ENCODE data around the gene CTNND2. TPM values are rescaled to one million over a fixed set of nuclear protein-coding genes. Genes with fewer than 3 reads are reported as not detected.

The CTNND2 gene
- total RNA-seq, 3 donors from 2014 or later (not counting 1 experiment from before 2014, with no cell fraction given): not detected

DNA sequence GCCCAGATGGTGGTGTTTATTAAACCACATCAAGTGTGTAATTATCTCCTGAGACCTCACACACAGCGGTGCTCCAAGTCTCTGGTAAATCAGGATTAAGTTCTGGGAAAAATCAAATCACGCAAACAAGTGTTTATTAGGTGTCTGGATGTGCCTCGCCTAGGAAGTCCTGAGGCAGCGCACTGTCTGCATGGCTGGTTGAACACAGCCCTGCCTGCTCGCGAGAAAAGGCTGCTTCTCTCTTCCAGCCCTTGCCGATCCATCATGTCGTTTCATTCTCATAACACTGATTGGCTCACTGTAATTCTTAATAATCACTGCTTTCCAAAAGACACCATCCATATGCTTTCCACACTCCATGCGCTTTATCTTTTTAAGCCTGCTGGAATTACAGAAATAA, 913.6 kb downstream of the CTNND2 start:
- DNase-seq (no peak), ATAC-seq (no peak)
- Mint-ChIP-seq H3K9me3 (no peaks in the 10 kb centered on the region), H3K4me3 (no peak overlapping the region), H3K4me1 (peaks cover 11 to 16% of the 10 kb centered on the region in 2 donors), H3K27ac (no peak overlapping the region), H3K27me3 (ENCODE audit: low read depth in 2 of 2) (peaks cover 19 to 23% of the 10 kb centered on the region in 2 donors), H3K36me3 (no peaks in the 10 kb centered on the region)
- peaks cover 2% of the 10 kb centered on the region for H3K27me3 ChIP-seq (ENCODE audit: control insufficient read depth, insufficient read depth, low read length)
- 94% methylated on average over 9 of the region's 9 CpGs for WGBS (ENCODE audit: insufficient coverage)
- peaks cover 7% of the 10 kb centered on the region for H3K4me1 ChIP-seq (ENCODE audit: control insufficient read depth, insufficient read depth, low read length)
- TF ChIP-seq, protein P1, sequence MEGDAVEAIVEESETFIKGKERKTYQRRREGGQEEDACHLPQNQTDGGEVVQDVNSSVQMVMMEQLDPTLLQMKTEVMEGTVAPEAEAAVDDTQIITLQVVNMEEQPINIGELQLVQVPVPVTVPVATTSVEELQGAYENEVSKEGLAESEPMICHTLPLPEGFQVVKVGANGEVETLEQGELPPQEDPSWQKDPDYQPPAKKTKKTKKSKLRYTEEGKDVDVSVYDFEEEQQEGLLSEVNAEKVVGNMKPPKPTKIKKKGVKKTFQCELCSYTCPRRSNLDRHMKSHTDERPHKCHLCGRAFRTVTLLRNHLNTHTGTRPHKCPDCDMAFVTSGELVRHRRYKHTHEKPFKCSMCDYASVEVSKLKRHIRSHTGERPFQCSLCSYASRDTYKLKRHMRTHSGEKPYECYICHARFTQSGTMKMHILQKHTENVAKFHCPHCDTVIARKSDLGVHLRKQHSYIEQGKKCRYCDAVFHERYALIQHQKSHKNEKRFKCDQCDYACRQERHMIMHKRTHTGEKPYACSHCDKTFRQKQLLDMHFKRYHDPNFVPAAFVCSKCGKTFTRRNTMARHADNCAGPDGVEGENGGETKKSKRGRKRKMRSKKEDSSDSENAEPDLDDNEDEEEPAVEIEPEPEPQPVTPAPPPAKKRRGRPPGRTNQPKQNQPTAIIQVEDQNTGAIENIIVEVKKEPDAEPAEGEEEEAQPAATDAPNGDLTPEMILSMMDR (IDR thresholded peaks at IDR 0.05): no peak
- H3K9me3 ChIP-seq (ENCODE audit: control insufficient read depth, insufficient read depth, low read length): no peaks in the 10 kb centered on the region
- no peak overlapping the region for H3K4me3 ChIP-seq (ENCODE audit: low read length)
- no peaks in the 10 kb centered on the region for H3K36me3 ChIP-seq (ENCODE audit: control insufficient read depth, insufficient read depth, low read length)
- intact Hi-C loops (cut with micrococcal nuclease): no loop called here
- no peak overlapping the region for H3K27ac ChIP-seq (ENCODE audit: low read length)

DNA sequence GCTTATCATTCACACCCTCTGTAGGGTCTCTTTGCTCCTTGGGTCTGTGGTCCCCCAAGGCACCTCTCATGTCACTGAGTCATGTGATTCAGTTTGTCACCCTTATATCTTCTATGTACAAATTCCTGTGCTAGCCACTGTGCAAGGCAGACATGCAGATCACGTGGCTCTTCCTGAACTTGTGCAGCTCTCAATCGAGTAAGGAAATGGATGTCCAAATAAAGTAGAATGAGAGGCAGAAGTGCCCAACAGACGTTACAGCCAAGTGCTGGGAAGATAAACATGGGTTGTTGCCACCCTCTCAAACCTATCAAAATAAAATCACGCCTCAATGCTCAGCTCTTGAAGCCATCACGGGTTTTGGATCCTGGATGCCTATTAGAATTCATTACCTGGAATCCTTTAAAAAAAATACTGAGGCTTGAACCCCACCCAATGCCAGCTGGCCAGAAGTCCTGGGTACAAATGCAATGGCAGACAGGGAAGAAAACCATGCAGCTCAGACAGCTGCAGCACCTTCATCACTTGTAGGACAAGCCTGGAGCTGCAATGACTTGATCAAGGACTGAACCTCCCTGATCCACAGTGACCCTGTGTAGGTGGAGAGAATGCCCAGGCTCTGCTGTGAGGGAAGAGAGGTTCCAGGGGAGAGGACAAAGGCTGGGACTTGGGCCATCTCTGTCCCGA, 914.5 kb downstream of the CTNND2 start:
- intact Hi-C loops (cut with micrococcal nuclease): loop anchor here (5.0 kb wide), 1 partner anchor 1033 kb away; no protein-coding TSS in a partner anchor

DNA sequence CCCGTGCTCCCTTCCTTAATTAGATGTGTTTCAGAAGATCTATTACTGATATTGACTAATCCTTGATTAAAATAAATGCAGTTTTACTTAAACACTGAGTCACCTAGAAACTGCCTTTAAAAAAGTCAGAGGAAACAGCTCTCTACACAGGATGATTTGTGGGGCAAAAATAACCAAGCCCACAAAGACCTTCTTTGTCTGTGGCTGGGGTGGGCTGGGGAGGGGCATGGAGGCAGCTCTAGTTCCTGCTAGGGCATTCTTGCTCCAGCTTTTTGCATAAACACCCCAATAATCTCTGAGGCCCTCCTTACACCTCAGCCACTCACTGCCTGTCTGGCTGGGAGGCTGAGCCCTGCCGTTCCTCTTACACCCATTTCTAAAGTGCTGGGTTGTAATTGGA, 915.6 kb downstream of the CTNND2 start:
- TF ChIP-seq, protein P1 (IDR thresholded peaks at IDR 0.05): no peak
- no peak overlapping the region for H3K27ac ChIP-seq (ENCODE audit: low read length)
- peaks cover 7% of the 10 kb centered on the region for H3K4me1 ChIP-seq (ENCODE audit: control insufficient read depth, insufficient read depth, low read length)
- no CpG with 5 or more reads among the region's 2 CpGs for WGBS (ENCODE audit: insufficient coverage)
- Mint-ChIP-seq H3K27ac (no peak overlapping the region), H3K9me3 (no peaks in the 10 kb centered on the region), H3K4me1 (peaks cover 11 to 16% of the 10 kb centered on the region in 2 donors), H3K36me3 (no peaks in the 10 kb centered on the region), H3K4me3 (no peak overlapping the region), H3K27me3 (ENCODE audit: low read depth in 2 of 2) (peaks cover 19 to 20% of the 10 kb centered on the region in 2 donors)
- peaks cover 2% of the 10 kb centered on the region for H3K27me3 ChIP-seq (ENCODE audit: control insufficient read depth, insufficient read depth, low read length)
- H3K9me3 ChIP-seq (ENCODE audit: control insufficient read depth, insufficient read depth, low read length): no peaks in the 10 kb centered on the region
- intact Hi-C loops (cut with micrococcal nuclease): loop anchor here (1.0 to 5.0 kb wide), 2 partner anchors 732 to 1034 kb away; no protein-coding TSS in a partner anchor
- ATAC-seq (no peak), DNase-seq (no peak)
- no peak overlapping the region for H3K4me3 ChIP-seq (ENCODE audit: low read length)
- no peaks in the 10 kb centered on the region for H3K36me3 ChIP-seq (ENCODE audit: control insufficient read depth, insufficient read depth, low read length)

More for the DNA sequence above, 914.5 kb downstream of the CTNND2 start:
- Mint-ChIP-seq H3K27me3 (ENCODE audit: low read depth in 2 of 2) (peaks cover 19 to 20% of the 10 kb centered on the region in 2 donors), H3K27ac (no peak overlapping the region), H3K4me1 (peaks cover 11 to 16% of the 10 kb centered on the region in 2 donors), H3K4me3 (no peak overlapping the region), H3K36me3 (no peaks in the 10 kb centered on the region), H3K9me3 (no peaks in the 10 kb centered on the region)
- no peak for ATAC-seq
- TF ChIP-seq, protein P1 (IDR thresholded peaks at IDR 0.05): no peak
- no peak overlapping the region for H3K27ac ChIP-seq (ENCODE audit: low read length)
- H3K27me3 ChIP-seq (ENCODE audit: control insufficient read depth, insufficient read depth, low read length): peaks cover 2% of the 10 kb centered on the region
- H3K4me3 ChIP-seq (ENCODE audit: low read length): no peak overlapping the region
- no peaks in the 10 kb centered on the region for H3K9me3 ChIP-seq (ENCODE audit: control insufficient read depth, insufficient read depth, low read length)
- H3K36me3 ChIP-seq (ENCODE audit: control insufficient read depth, insufficient read depth, low read length): no peaks in the 10 kb centered on the region
- no peak for DNase-seq
- whole genome bisulfite sequencing (ENCODE audit: insufficient coverage): 47% methylated on average over 6 of the region's 6 CpGs
- H3K4me1 ChIP-seq (ENCODE audit: control insufficient read depth, insufficient read depth, low read length): peaks cover 7% of the 10 kb centered on the region
